Lower leg skin (tissue), 3 donors: ENCODE measurements around the gene ADCYAP1R1.

Source experiments
- POLR2A ChIP-seq, 2 donors: fragments of 450-650 bp; IDR thresholded peaks; one replicate each; pipeline ENCODE4 v1.6.1; 2016 to 2017; ENCODE audit warnings: antibody characterized with exemption in 2 of 2, mild to moderate bottlenecking in 1 of 2, moderate library complexity in 1 of 2
- TF ChIP-seq, protein P1 (sequence below), 3 donors: fragments of 450-650 bp; IDR thresholded peaks; one replicate each; pipeline ENCODE4 v1.5.1; 2016; ENCODE audit warnings: antibody characterized with exemption in 3 of 3, mild to moderate bottlenecking in 3 of 3, moderate library complexity in 2 of 3

- no peak for TF ChIP-seq POLR2A (IDR thresholded peaks at IDR 0.05)
- TF ChIP-seq, protein P1, sequence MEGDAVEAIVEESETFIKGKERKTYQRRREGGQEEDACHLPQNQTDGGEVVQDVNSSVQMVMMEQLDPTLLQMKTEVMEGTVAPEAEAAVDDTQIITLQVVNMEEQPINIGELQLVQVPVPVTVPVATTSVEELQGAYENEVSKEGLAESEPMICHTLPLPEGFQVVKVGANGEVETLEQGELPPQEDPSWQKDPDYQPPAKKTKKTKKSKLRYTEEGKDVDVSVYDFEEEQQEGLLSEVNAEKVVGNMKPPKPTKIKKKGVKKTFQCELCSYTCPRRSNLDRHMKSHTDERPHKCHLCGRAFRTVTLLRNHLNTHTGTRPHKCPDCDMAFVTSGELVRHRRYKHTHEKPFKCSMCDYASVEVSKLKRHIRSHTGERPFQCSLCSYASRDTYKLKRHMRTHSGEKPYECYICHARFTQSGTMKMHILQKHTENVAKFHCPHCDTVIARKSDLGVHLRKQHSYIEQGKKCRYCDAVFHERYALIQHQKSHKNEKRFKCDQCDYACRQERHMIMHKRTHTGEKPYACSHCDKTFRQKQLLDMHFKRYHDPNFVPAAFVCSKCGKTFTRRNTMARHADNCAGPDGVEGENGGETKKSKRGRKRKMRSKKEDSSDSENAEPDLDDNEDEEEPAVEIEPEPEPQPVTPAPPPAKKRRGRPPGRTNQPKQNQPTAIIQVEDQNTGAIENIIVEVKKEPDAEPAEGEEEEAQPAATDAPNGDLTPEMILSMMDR (IDR thresholded peaks at IDR 0.05), result no peak
These were observed 28.7 kb downstream of the ADCYAP1R1 start for GRCh38 chr7:31080763-31081162.
